HL-60/S4 treated with retinoic acid at 250 ng/mL for 4 days and 3 days (cell line): ENCODE data around the gene GADD45G.

Source experiments
- in situ Hi-C: fragments of 300-500 bp; cut with MboI; formaldehyde crosslinking; loops from 2 replicates; pipeline ENCODE4 v1.7.0; 2022; ENCODE audit warnings: low sequenced_read_pairs

GADD45G gene

DNA sequence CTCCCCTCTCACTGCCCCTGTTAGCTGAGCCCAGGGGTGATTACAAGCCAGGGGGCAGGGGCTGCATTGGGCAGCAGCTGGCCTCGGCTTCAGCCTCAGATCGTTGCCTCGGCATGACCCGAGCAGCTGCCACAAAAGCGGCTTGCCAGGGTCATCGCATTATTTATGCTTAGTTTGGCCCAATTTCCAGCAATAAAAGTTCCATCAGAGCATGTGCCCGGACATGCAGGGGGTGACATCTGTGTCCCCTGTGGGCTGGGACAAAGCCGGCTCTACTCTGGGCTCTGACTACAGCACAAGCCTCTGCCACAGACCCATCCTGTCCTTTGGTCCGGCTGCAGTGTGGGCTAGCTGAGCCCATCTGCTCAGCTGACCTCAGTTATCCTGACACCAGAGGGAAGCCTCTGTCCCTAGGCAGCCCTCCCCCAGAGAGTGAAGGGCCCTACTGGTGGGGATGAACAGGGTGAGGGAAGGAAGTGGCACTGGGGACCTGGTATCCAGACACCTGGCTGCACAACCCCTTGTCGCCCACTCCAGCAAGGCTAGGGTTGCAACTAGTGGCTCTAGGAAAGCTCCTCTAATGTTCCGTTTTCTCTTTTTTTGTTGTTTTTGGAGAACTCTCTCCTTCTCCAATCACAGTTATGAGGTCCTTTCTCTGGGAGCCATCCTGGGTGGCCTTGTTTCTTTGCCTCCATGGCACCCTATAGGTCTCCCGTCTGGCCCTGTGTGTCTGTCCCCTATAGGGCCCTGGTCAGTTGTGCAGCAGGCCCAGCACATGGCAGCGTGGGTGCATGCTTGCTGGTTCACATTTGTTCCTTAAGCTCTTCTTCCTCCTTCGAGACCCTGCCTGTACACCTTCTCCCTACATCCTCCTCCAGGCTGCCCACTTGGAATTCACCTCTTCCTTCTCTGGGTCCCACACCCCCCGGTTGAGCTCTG lies 13.3 kb upstream of the GADD45G start:
- in situ Hi-C loops: loop anchor here (10.0 to 25.0 kb wide), 2 partner anchors 513 to 1271 kb away; no protein-coding TSS in a partner anchor

DNA sequence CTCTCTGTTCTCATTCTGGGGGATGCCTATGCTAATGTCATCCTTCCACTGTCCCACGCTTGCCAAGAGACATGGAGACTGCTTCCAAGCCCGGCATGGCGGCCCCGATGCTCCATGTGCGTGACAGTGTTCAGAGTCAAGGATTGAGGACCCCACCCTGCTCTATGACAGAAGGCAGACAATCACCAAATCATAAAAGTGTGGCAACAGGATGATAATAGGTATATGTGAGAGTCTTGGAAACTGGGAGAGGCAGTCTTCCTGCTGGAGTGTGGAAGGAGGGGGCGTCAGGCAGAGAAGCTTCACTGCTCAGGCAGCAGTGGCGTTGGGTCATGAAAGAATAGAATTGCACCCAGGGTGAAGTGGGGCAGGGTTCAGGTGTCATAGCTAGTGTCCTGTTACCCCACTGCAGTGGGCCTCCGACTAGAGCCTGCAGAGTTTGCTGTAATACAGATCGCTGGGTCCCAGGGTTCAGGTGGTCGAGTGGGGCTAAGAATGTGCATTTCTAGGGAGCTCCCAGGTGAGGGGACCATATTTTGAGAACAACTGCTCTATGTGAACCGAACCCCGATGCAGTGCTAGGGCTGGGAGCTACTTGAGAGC lies 12.5 kb upstream of the GADD45G start:
- in situ Hi-C loops: loop anchor here (10.0 to 25.0 kb wide), 2 partner anchors 512 to 1270 kb away; no protein-coding TSS in a partner anchor

DNA sequence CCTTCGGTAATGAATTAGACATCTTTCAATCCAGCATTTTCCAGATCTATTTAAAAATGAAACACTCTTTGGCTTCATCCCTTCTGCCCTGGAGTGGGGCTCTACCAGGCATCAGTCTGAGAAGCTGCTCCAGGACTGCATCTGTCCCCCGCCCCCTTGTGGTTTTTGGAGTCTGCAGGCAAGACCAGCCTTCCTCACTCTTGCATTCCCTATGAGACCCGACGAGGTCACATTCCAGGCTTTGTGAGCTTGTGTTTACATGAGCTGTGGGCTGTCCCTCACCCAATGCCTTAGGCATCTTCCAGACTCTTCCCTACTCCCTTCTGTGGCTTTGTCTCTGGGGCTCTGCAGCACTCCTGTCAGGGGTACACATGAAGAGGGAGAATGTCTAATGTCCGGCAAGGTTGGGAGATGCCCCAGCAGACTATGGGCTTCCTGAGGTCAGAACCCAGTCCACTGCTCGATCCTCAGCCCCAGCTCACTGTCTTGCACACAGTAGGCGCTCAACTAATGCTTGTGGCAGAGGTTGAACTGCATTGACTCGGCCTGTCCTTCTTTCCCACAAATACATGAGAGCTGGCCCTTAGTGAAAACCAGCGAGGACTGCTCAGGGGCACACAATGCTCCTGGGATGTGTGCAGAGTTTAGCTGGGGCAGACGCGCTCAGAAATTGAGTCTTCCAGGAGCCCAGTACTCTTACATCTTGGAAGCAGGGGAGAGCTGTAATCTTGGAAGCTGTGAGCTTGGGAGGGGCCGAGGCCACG lies 11.7 kb upstream of the GADD45G start:
- in situ Hi-C loops: loop anchor here (10.0 to 25.0 kb wide), 2 partner anchors 512 to 1269 kb away; no protein-coding TSS in a partner anchor

DNA sequence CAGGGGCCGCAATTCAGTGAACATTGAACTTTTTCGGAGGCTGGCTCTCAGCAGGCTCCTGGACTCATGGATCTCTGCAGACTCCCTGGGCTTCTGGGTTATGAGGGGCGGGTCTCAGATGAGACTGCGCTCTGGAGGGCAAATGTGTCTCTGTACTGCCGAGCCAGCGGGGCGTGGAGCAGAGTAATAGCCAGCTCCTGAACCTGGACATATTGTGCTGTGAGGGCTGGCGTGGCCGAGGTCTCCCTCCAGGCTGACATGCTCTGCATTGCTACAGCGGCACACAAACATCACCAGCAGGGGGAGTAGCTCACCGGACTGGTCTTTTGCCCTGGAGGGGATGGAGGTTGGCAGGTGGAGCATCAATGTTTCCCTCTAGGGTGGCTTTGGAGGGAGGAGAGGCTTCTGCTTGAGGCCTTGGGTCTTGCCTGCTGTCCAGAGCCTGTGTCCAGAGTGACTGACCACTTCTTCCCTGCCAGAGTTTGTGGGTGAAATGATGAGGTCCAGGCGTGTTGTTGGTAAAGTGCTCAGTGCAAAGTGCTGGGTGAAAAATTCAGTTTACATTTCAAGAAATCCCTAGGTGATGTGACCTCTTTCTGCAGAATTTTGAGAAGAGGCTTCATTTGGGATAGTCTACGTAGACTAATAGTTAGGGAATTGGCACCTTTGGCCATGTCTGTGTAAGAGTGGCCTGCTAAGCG lies 10.9 kb upstream of the GADD45G start:
- in situ Hi-C loops: loop anchor here (10.0 to 25.0 kb wide), 2 partner anchors 511 to 1268 kb away; no protein-coding TSS in a partner anchor

DNA sequence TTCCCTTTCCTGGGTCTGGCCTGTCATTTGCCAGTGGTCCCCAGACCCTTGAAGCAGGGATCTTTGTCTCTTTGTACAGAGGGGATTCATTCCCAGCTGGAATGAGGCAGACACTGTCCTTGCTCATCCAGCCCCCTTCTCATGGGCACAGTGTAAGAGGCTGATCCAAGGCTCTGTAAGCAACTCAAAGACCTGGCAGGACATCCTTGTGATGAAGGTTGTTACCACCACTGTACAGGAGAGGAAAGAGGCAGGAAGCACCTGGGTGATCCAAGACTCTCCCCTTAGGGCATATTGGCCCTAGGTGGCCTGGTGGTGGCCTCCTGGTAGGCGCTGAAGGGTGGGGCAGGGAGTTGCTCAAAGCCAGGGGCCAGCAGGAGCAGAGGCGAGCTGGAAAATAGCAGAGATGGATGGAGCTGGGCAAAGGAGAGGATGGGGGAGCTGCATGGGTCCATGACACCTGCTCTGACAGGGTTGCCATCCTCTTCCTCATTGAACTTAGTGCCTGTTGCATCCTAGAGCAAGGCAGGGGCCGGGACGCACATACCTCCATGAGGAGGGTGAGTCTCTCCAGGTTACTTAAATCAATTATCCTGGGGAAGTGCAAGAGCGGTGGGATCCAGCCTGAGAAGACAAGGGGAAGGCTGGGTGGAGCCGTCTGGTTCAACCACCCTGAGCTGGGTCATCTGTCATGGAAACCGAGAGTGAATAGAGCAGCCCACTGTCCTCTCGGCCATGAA lies 9.8 kb upstream of the GADD45G start:
- in situ Hi-C loops: loop anchor here (10.0 to 25.0 kb wide), 2 partner anchors 510 to 1267 kb away; no protein-coding TSS in a partner anchor

DNA sequence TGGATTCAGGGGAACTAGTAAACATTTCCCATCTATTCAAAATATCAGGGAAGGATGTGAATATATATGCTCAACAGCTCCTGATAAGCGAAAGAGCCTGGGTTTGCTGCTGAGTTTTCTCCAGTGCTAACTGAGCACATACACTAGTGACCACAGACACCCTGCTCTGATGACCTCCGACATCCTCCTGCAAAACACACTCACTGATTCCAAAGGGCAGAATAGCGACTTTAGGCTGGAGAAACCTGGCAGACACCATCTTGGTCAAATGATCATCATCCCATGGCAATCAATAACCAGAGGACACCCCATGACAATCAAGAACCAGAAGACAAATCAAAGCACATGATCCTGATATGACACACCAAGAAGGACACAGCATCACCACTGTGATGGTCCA lies 9.2 kb upstream of the GADD45G start:
- in situ Hi-C loops: loop anchor here (10.0 to 25.0 kb wide), 2 partner anchors 509 to 1267 kb away; no protein-coding TSS in a partner anchor

DNA sequence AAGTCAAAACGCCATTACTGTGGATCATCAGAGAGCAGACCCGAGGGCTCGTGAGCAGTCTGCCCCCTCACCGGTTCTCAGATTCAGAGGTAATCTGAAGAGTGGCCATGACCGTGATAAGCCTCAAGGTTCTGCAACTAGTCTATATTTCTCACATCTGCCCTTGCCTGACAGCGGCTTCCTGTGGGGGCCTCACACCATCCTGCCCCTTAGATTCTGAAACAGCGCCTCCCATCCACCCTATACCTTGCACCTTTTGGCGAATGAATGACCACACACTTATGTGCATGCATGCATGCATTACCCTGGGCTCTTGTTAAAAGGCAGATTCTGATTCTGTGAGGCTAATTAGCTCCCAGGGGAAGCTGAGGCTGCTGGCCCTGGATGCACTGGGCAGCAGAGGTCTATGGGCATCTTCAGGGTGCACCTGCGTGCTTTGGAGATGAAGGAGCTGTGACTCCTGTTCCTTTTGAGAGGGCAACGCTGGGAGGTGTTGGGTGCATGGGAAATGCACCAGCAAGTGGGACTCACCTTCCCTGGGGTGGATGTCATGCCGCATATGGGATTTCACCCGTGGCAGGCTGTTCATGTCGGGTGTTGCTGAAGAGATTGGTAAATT lies 7.8 kb upstream of the GADD45G start:
- in situ Hi-C loops: loop anchor here (10.0 to 25.0 kb wide), 2 partner anchors 508 to 1265 kb away; no protein-coding TSS in a partner anchor

DNA sequence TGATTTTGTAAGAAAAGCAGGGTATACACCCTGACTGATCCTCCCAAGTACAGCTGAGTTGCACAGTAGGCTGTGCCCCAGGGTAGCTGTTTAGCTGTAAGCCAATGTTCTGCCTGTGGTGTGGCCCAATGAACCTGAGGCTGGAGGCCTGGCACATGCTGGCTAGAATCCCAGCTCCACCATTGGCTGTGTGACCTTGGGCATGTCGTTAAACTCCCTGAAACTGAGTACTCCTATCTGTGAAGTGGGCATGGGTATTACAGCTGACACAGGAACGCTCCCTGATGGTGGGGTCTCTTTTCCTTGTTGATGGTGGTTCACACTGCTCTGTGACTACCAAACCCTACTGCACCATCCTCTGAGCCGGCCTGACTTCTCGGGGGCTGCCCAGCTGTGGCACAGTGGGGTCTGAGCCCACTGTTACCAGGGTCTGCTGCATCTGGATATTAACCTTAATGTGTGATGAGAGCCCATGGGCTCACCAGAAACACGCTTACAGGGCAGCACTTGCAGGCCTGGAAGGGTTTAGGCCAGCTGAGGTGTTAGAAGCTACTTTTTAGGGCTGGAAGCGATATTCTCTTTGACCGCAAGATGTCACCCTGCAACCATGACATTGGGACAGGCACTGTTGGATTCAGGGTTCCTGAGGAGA lies 7.0 kb upstream of the GADD45G start:
- in situ Hi-C loops: loop anchor here (10.0 to 25.0 kb wide), 2 partner anchors 507 to 1264 kb away; no protein-coding TSS in a partner anchor

DNA sequence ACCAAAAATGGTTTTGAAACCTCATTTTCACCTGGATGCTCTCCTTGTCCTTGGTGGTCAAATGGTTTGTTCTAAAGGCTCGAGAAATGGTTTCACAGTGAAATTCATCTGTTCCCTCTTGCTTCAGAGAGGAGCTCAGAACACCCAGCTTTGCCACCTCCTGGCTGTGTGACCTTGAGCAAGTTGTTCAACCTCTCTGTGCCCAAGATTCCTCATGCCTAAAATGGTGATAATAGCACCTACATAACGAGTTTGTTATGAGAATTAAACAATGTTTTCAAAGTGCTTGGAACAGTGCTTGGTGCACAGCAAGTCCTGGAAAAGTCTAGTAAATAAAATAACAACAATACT lies 6.5 kb upstream of the GADD45G start:
- in situ Hi-C loops: loop anchor here (10.0 to 25.0 kb wide), 2 partner anchors 506 to 1264 kb away; no protein-coding TSS in a partner anchor

DNA sequence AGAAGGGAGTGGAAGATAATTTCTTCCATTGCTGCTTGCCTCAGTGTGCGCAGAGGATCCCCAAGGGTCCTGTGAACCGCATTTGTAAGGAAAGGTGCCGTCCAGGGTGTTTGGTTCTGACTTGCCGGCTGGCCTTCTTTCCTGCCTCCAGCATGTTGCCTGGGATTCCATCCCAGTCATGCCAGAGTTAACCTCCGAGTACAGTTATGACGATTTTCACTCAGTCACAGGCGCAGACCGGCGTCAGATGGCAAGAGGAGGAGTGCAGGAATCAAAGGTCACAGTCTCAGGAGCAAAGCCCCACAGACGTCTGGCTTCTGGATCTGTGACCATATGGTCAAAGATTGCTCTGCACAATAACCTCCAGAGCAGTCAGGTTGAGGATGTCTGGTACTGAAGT lies 5.9 kb upstream of the GADD45G start:
- in situ Hi-C loops: loop anchor here (10.0 to 25.0 kb wide), 2 partner anchors 506 to 1263 kb away; no protein-coding TSS in a partner anchor

DNA sequence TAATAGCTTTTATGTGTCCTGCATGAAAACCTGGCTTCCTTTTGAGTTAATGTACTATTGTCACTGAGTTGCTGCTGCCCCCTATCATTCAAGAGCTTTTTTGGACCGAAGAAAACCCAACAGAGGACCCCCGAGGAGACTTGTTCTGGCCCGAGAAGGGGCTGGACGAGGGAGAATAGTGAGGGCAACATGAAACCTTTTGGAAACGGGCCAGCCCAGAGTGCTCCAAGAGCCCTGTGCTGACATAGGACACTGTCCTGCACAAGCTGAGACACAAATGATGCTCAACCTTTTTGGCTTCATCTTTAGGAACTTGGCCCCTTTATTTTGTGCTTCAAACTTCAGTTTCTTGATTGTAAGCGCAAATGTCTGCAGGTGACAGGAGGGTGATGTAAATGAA lies 4.0 kb upstream of the GADD45G start:
- in situ Hi-C loops: no loop called here

DNA sequence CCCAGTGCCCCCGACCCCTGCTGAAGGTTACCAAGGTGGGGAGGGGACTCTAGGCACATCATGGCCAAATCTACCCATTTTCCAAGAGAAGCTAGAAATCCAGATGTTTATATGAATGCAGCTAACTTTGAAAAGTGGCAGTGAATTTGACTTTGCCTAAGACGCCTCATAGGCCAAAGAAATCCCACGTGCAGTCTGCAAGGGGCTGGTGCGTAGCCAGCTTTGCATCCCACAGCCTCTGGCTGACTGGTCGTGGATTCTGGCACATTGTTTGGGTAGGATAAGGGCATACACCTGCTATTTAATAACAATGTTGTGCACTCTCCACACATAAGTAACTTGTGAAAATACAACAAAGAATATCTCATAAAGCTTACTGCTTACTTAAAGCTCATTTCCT lies 3.5 kb upstream of the GADD45G start:
- in situ Hi-C loops: no loop called here

DNA sequence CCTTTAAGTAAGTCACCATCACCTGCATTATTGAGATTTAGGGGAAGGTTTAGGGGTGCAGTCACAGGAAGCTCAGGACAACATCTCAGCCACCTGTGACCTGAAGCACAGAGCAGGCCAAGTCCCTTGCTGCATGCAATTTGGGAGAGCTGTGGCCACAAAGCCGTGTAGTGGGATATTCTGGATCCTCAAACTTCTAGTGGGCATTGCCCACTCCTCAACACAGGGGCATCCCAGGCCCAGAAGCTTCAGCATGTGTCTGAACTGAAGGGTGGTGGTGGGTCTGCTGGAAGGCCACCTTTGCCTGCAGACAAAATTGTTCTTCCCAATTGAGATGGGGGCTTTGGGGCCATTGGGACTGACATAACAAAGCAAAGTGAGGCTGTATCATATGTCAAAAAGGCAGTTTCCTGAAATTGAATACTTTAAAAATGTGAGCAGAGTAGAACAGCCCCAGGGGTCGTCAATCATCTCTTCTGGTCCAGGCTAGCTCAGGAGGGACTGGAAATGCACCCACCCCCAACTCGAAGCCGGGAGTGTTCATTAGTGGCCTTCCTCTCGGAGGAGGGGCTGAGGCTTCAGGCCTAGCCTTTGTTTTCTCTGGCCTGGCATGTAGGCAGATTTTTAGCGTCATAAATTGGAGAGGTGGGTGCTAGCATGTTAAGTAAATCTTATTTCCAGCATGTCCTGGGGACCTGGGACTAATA lies 2.8 kb upstream of the GADD45G start:
- in situ Hi-C loops: no loop called here

DNA sequence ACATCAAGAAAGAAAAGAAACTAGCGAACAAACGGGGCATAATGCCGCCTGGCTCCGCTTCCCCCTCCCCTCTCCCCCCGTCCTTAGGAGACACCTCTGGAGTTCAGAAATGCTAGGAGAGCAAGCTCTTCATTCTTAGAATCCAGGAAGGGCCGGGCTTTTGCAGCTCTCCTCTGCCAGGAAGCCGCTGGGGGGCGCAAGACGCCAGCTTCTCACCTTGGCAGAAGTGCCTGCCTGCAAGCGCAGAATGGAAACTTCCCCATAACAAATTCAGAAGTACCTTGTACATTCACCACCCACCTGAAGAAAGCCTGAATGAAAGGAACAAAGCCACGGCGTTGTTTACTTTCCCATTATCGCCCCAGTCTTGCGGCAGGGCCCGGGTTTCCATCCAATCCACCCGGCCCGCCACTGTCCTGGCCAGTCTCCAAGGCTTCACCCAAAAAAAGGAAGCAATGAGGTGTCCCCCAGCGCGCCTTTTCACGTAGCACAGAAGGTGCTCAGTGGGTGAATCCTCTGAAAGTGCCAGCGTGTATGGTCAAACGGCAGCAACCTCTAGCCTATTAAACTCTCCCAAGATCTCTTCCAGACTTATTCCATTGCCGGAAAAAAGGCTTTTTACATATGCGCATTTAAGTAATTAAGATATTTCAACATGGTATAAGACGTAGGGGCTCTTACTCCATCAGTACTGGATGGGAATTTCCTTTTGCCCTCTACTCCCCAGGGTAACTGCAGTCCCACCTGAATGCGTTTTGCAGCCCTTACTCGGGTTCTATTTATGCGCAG lies 1.6 kb upstream of the GADD45G start:
- in situ Hi-C loops: no loop called here

DNA sequence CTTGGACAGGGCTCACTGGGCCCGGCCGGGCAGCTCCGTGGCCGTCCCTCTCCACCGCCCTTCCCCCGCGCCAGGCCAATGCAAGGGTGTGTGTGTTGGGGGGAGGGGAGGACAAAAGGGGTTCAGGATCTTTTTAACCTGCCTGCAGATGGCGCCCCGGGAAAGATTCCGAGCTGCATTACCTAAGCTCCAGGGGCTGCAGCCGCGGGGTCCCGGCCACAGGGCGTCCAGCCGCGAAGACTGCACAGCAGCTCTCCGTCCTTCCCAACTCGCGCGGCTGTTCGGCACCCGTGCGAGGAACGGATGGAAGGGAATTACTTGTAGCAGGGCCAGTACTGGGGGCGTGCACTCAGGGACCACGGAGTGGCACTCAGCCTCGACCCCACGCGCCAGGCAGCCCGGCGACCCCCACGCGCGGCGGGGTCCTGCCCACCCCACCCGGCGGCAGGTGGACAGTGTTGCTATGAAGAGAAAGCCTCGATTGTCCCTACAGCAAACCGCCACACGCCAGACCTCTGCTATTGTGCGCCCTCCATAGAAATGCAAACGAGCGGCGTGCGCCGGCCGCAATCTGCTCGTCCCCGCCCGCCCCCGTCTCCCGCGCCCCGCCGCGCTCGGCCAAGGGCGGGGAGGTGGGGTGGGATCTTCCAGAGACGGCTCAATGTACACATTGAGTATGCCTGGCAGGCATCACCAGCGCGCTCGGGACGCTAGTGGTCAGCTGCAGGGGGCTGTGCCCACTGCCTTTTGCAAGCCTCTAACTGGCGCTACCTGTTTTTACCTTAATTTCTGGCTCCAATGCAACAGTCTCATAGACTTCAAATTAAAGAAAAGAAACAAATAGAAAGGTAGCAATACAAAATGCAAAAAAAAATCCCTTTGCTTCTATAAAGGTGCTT lies 796 bp upstream of the GADD45G start:
- in situ Hi-C loops: no loop called here

DNA sequence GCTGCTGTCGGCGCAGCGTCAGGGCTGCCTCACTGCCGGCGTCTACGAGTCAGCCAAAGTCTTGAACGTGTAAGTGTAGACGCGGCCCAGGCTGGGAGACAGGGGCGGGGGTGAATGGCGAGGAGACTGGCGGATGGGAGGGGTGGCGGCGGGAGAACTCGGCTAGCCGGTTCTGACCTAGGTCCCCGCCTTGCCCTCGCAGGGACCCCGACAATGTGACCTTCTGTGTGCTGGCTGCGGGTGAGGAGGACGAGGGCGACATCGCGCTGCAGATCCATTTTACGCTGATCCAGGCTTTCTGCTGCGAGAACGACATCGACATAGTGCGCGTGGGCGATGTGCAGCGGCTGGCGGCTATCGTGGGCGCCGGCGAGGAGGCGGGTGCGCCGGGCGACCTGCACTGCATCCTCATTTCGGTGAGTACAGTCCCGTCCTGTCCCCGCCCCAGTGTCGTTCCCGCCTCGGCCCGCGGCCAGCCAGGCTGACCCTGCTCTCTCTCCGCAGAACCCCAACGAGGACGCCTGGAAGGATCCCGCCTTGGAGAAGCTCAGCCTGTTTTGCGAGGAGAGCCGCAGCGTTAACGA lies 745 bp downstream of the GADD45G start:
- in situ Hi-C loops: no loop called here
